ENCODE results near the gene LASP1NB.
"Not testable (repeated sequence)": the region's sequence is repeated elsewhere in the genome, so short reads cannot be mapped to it uniquely, and the experiment has no call there.

The LASP1NB gene

DNA sequence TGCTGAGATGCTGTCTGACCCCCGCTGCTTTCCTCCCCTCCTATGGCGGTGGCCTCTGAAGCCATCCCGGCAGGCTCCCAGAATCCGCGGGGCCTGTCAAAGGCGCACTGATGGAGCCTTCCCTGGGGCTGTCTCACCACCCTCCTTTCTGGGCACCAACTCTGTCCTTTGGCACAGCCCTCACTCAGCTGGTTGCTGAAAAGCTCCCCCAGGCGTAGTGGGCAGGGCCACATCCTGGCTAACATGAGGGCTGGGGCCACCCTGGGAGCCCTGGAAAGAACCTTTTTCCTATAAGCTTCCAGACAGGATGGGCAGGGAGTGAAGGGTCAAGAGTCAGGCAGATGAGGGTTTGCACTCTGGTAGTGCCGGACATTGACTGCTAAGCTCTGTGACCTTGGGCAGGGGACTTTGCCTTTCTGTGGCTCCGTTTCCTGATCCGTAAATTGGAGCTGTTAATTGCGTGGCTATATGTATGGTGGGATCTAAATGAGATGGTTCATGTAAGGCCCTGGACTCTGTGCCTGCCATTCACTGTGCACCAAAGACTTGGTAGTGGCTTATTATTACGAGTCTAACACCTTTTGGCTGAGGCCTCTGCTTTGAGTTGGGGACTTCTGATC, 27.6 kb upstream of the LASP1NB start:
- DNase-seq, result no peak

DNA sequence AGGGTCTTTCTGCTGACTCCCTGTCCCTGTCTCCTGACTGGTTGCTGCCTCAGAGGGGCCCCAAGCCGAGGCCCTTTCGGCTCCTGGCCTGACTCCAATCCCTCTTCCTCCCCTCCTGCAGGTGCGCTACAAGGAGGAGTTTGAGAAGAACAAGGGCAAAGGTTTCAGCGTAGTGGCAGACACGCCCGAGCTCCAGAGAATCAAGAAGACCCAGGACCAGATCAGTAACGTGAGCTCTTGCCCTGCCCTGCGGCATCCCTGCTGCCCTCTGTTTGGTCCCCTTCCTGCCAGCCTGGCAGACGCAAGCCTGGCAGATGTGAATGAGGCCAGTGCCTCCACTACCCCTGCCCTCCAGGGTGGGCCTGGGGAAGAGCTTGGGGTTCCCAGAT, 27.1 kb upstream of the LASP1NB start:
- peak; percentile 52 for DNase-seq

- DNase-seq, result peak; percentile 82
Measured at GRCh38 chr17:38898812-38899348, 26.5 kb upstream of the LASP1NB start.

- DNase-seq, result no peak
Measured at GRCh38 chr17:38899421-38899820, 26.0 kb upstream of the LASP1NB start.

DNA sequence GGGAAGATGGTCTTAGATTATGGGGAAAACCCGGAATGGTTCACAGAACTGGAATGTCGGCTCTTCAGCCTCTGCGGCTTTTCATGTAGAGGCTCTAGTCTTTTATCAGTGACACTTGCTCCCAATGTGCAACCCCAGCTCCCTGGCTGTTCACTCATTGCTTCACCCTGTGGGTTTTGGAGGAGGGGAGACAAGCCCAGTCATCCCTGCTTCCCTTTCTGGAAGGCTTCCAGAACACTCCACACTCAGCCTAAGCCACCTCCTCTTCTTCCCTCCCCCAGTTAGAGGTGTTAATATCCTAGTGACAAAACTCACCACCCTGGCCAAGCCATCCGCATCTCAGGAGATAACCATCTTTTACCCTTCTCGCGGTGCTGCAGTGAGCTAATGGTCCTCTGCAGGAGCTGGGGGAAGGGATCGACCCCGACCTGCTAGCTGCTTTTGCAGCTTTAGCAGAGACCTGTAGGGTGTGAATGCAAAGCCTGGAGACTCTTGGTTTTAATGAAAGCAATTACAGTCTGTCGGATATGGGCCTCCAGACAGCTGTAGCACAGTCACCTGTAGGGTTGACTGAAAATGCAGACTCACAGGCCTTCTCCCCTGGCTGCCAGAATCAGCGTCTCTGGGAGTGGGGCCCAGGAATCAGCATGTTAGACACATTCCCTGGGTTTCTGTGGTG, 24.3 kb upstream of the LASP1NB start:
- no peak for DNase-seq

DNA sequence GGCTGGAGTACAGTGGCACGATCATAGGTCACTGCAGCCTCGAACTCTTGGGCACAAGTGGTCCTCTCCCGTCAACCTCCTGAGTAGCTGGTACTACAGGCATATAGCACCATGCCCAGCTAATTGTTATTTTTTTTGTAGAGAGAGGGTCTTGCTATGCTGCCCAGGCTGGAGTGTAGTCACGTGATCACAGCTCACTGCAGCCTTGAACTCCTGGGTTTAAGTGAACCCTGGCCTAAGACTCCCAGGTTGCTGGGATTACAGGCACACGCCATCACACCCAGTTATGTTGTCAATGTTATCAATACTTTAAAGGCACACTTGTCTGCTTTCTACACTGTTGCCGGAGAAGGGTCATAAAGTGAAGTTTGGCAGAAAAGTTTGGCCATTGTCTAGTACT, 22.0 kb upstream of the LASP1NB start:
- DNase-seq, result no peak

DNA sequence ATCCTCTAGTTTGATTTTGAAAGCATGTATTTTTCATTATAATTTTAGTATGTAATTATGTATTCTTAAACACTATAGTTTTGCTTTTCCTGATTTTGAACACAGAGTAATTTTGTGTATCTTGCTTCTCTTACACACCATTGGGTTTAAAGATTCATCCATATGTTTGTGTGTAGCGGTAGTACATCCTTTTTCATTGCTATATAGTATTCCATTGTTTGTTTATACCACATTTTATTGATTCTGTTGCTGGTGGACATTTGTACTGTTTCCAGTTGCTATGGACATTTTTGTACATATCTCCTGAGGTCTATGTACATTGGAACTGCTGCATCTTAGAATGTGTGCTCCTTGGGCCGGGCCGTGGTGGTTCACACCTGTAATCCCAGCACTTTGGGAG, 20.5 kb upstream of the LASP1NB start:
- DNase-seq, result no peak

DNA sequence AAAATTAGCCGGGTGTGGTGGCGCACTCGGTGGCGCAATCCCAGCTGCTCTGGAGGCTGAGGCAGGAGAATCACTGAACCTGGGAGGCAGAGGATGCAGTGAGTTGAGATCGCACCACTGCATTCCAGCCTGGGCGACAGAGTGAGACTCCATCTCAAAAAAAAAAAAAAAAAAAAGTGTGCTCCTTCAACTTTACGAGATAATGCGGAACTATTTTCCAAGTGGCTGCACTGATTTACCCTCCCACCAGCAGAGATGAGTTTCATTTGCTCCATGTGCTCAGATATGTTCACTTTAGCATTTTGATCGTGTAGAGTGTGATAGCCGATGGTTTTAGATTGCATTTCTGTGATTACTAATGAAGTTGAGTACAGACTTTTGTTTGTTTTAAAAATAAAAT, 20.0 kb upstream of the LASP1NB start:
- no peak for DNase-seq

DNA sequence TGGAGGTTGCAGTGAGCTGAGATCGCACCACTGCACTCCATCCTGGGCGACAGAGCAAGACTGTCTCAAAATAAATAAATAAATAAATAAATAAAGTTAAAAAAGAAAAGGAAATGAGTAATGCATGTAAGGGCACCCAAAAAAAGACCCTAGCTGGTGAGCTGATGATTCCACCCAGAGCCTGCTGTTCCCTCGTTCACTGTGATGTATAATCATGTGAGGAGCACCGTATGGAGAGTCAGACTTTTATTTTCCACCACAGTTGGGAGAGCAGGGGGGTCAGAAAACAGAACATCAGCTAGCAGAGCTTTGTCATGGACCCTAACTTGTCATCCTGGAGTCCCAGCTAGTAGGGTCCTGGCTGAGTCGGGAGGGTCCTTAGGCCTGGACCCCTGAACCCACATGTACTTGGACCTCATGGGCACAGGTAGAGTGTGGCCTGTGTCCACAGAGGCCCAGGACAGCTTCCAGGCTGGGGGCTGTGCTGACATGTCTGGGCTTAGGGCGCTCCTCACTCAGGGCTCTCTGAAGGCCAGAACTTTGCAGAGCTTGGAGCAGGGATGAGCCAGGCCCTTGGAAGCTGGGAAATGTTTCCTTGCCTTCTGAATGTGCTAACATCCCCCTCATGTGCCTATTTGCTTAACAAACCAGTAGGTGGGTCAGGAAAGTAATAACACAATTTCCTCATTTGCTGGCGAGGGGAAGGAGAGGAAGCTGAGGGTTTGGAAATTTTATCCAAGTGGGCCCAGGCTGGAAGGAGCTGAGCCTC, 18.8 kb upstream of the LASP1NB start:
- DNase-seq, result no peak

DNA sequence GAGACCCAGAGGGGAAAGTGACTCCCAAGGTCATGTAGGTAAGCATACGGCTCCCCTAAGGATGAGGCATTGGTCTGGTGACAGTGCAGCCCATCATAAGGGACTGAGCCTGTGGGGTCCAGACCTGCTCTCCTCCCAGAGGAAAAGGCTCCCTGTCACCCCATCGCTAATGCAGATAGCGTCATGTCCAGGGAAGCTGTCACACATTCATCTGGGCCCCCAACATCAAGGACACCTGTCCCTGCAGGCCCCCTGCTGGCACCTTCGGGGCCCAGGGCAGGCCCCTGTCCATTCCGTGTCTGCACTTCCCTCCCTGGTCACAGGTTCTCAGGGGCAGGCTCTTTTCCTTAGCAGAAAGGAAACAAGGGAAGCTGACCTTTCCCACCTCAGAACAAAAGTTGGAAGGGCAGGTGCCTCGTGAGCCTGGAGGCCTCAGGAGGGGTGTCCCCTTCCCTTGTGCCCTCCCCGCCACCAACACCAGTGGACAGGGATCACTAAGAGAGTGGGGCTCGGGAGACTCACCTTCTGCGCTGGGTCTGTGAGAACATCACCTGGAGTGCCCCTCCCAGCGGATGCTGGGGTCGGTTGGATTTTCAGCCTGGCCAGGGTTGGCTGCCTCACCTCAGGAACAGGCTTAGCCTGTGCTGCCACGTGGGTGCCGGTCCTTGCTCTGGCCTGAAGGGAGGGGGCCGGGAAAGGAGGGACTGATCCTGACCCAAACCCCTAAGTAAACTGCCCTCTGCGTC, 17.3 kb upstream of the LASP1NB start:
- DNase-seq, result no peak

GRCh38 chr17:38908676-38909181, 16.7 kb upstream of the LASP1NB start:
- DNase-seq, result no peak

- no peak for DNase-seq
Measured at GRCh38 chr17:38910325-38910724, 15.1 kb upstream of the LASP1NB start.

GRCh38 chr17:38911081-38911730, 14.2 kb upstream of the LASP1NB start:
- DNase-seq, result peak; percentile 23

DNA sequence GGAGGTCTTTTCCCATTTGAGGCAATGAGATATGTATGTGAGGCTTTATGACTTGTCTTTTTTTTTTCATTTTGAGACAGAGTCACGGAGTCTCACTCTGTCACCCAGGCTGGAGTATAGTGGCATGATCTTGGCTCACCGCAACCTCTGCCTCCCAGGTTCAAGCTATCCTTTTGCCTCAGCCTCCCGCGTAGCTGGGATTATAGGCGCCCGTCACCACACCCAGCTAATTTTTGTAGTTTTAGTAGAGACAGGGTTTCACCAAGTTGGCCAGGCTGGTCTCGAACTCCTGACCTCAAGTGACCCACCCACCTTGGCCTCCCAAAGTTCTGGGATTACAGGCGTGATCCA, 13.7 kb upstream of the LASP1NB start:
- not testable (repeated sequence) for DNase-seq

- peak; percentile 17 for DNase-seq
Measured at GRCh38 chr17:38912221-38912813, 13.1 kb upstream of the LASP1NB start.

DNA sequence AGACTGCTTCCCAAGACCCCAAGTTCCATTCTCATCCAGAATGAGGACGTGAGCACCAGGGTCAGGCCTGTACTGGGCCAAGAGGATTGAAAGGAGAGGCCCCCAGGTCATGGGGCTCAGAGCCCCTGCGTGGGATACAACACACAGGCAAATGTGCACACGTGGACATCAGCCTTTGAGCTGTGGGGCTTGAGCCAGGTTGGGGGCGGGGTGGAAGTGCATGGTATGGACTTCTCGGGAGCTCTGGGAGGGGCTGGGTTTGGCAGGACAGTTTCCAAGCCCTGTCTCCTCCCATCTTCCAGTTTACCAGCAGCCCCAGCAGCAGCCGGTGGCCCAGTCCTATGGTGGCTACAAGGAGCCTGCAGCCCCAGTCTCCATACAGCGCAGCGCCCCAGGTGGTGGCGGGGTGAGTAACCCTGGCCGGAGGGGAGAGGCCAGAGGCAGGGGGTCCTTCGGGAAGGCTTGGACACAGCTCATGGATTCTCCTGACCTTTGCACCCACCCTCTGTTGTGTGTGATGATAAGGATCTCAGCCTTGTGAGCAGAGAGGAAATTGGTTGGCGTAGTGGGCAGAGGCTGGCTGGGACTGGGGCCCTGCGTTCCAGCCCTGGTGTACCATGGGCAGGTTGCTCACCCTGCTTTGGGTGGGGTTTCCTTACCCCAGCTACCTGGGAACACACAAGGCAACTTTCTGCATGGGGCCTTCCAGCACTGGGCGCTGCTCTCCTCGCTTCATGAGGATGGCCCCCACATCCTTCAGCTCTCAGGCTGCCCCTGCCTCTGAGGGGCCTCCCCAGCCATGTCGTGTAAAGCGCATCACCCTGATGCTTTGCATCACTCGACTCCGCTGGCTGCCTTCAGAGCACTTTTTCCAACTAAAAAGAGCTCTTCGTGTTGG, 10.4 kb upstream of the LASP1NB start:
- DNase-seq, result no peak

DNA sequence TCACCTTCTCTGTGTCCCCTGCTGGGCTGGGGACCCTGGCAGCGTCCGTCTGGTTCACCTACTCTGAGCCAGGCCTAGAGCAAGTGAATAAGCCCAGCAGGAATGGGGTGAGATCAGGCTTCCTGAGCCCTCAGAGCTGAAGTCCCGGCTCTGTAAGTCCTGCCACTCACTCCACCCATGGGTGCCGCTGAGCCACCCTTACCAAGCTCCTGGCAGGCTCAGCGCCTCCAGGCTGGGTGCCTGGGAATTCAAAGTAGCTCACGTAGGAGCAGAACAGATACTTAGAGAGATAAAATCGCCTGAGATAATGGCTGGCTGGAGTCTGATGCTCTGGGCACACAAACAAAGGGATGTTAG, 9.8 kb upstream of the LASP1NB start:
- DNase-seq, result no peak

- DNase-seq, result no peak
Measured at GRCh38 chr17:38916771-38917170, 8.6 kb upstream of the LASP1NB start.

GRCh38 chr17:38917259-38917658, 8.2 kb upstream of the LASP1NB start:
- no peak for DNase-seq

DNA sequence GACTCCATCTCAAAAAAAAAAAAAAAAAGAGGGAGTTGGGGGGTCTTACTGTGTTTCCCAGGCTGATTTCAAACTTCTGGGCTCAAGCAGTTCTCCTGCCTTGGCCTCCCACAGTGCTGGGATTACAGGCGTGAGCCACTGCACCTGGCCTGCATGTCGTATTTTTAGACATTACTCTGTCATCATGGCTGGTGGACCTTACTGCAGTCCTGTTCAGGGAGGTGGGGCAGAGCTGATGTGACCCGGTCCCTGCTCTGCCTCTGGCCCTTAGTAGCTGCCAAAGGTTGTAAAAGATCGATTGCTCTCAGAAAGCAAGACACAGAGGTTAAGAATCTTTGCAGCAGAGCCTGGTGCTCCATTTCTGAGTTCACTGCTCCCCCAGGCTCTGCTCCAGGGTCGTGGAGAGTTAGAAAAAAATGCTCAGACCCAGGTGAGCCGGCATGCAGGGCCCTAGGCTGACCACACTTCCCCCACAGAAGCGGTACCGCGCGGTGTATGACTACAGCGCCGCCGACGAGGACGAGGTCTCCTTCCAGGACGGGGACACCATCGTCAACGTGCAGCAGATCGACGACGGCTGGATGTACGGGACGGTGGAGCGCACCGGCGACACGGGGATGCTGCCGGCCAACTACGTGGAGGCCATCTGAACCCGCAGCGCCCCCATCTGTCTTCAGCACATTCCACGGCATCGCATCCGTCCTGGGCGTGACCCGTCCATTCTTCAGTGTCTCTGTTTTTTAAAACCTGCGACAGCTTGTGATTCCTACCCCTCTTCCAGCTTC, 7.1 kb upstream of the LASP1NB start:
- no peak for DNase-seq
